ENCODE measurements around the gene PIP4K2A. TPM values are rescaled to one million over a fixed set of nuclear protein-coding genes. Genes with fewer than 3 reads are reported as not detected.

Gene PIP4K2A
- total and polyA plus RNA-seq, 2 of the 8 experiments (the other 6 are each of a cell fraction or from before 2014, with no cell fraction given) = 19.0 to 60.9 TPM

DNA sequence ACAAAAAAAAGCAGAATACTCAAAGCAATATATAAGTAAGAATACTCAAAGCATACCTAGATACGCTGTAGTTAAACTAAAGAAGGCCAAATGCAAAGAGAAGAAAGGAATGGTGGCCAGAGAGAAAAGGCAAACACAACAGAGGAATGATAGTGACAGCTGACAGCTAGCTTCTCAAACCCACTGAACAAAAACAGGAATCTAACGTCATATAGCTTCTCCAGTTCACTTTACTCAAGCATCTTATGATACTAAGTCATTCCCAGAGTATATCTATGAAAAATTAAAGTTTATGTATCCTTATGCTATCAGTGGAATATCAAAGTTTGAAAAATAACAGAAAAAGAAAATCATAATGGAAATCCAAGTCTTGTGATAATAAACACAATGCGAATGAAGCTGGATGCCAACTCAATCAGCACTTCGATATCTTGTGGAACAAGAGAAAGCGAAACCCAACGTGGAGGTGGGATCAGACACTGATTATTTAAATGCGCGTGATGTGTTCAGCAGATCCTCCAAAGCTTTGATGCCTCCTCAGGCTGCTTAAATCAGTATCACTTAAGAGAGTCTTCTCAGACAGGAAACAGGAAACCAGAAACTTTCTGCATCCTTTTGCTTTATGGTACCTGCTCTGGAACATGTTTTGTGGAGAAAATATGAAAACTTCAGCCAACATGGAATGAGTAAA lies 102.8 kb downstream of the PIP4K2A start:
- WGBS, 2 experiments (ENCODE audit: extremely low coverage in 1 of 2, insufficient coverage in 1 of 2, insufficient read length in 1 of 2, insufficient replicate concordance in 2 of 2, low coverage in 1 of 2, low lambda C conversion rate in 2 of 2, missing lambda C conversion rate in 1 of 2) = 94% methylated on average over 8 of the region's 8 CpGs; no CpG with 5 or more reads in 1 of the 2 experiments
- CTCF ChIA-PET (ENCODE audit: partially characterized antibody) = interaction anchor here (0.6 to 1.4 kb wide), 5 partner anchors 9 to 865 kb away, joined by 3 to 4 read pairs (median 3); no protein-coding TSS in a partner anchor
- TF ChIP-seq SP1 (IDR thresholded peaks at IDR 0.05; ENCODE audit: low read depth, low read length) (no peak), GABPA (IDR thresholded peaks at IDR 0.05; ENCODE audit: borderline replicate concordance, insufficient read depth, low read length) (no peak), RFX5 (IDR thresholded peaks at IDR 0.05; ENCODE audit: borderline replicate concordance, low read depth, low read length) (no peak), JUN (IDR thresholded peaks at IDR 0.05; ENCODE audit: low read depth, low read length) (no peak), SRF (IDR thresholded peaks at IDR 0.05; ENCODE audit: low read depth, low read length) (no peak), RAD21 (IDR thresholded peaks at IDR 0.05 in 1 of 2, conservative IDR thresholded peaks at IDR 0.05 in 1 of 2; ENCODE audit: low read depth in 2 of 2, low read length in 2 of 2) (no peak), CEBPB (IDR thresholded peaks at IDR 0.05; ENCODE audit: low read depth, low read length) (no peak), EZH2 (IDR thresholded peaks at IDR 0.05; ENCODE audit: low read depth, low read length, severe bottlenecking) (no peak), TBP (IDR thresholded peaks at IDR 0.05; ENCODE audit: low read depth, low read length) (no peak), CTBP2 (IDR thresholded peaks at IDR 0.05; ENCODE audit: borderline replicate concordance, insufficient read depth, insufficient read length, low read length) (no peak)
- TF ChIP-seq, protein P1, sequence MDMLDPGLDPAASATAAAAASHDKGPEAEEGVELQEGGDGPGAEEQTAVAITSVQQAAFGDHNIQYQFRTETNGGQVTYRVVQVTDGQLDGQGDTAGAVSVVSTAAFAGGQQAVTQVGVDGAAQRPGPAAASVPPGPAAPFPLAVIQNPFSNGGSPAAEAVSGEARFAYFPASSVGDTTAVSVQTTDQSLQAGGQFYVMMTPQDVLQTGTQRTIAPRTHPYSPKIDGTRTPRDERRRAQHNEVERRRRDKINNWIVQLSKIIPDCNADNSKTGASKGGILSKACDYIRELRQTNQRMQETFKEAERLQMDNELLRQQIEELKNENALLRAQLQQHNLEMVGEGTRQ (IDR thresholded peaks at IDR 0.05; ENCODE audit: low read length) = no peak

More for the DNA sequence above, 102.8 kb downstream of the PIP4K2A start:
- Histone ChIP-seq H4K20me1 (replicated peaks in 1 of 2; ENCODE audit: control insufficient read depth in 1 of 2, insufficient read depth in 2 of 2, low read length in 2 of 2) (peaks cover 0 to 5% of the 10 kb centered on the region in 2 experiments), H3K4me1 (replicated peaks in 1 of 4; ENCODE audit: control insufficient read depth in 3 of 4, insufficient read depth in 4 of 4, low read length in 3 of 4) (peaks cover 4 to 23% (median 14%) of the 10 kb centered on the region in 4 experiments), H3K23ac (ENCODE audit: insufficient read length) (no peak overlapping the region), H3K4me2 (ENCODE audit: insufficient read depth in 1 of 2, low read depth in 2 of 2, low read length in 2 of 2) (no peak overlapping the region), H3K23me2 (ENCODE audit: low read depth, low read length) (no peaks in the 10 kb centered on the region), H4K8ac (ENCODE audit: extremely low read depth, insufficient read depth, low read length) (no peak overlapping the region), H3K79me2 (ENCODE audit: control insufficient read depth in 1 of 2, insufficient read depth in 2 of 2, low read length in 2 of 2) (peaks cover 0 to 61% of the 10 kb centered on the region in 2 experiments; a peak in 2 of 4 replicates), H2AFZ (ENCODE audit: low read length) (no peak overlapping the region), H2BK12ac (ENCODE audit: low read depth, low read length) (no peak overlapping the region), H3K9ac (replicated peaks in 1 of 4; ENCODE audit: extremely low read depth in 1 of 4, low read depth in 3 of 4, low read length in 3 of 4) (no peak overlapping the region), H3K27ac (ENCODE audit: low read depth, low read length) (no peak overlapping the region), H2BK5ac (ENCODE audit: low read depth, low read length) (no peak overlapping the region), H4K5ac (ENCODE audit: insufficient read length, low read depth, low read length) (no peak overlapping the region), H3K27me3 (replicated peaks in 1 of 4; ENCODE audit: control insufficient read depth in 3 of 4, extremely low read depth in 1 of 4, insufficient read depth in 3 of 4, low read length in 3 of 4) (no peaks in the 10 kb centered on the region), H4K91ac (replicated peaks; ENCODE audit: insufficient read length, low read length) (no peak overlapping the region), H3K18ac (ENCODE audit: extremely low read depth, low read length) (no peak overlapping the region), H3K4me3 (ENCODE audit: extremely low read depth in 1 of 4, insufficient read depth in 2 of 4, low read depth in 3 of 4, low read length in 4 of 4) (no peak overlapping the region), H2BK120ac (replicated peaks; ENCODE audit: low read depth, low read length) (no peak overlapping the region), H2BK15ac (ENCODE audit: low read length) (no peak overlapping the region), H3K14ac (ENCODE audit: insufficient read length) (no peak overlapping the region), H3K56ac (replicated peaks; ENCODE audit: insufficient read length, low read depth, low read length) (no peak overlapping the region), H3K4ac (replicated peaks; ENCODE audit: insufficient read length, low read depth, low read length) (no peak overlapping the region), H3K36me3 (ENCODE audit: control insufficient read depth in 2 of 4, insufficient read depth in 4 of 4, low read length in 3 of 4) (peaks cover 0 to 4% (median 2%) of the 10 kb centered on the region in 4 experiments; a peak in 1 of 8 replicates), H3K79me1 (ENCODE audit: low read depth, low read length) (peaks cover 3% of the 10 kb centered on the region; the same call in 1 of the 2 replicates), H2AK5ac (ENCODE audit: low read depth, low read length) (no peak overlapping the region), H3K9me3 (ENCODE audit: insufficient read depth in 2 of 2, low read depth in 1 of 2, low read length in 1 of 2) (no peaks in the 10 kb centered on the region), H2BK20ac (ENCODE audit: low read length) (no peak overlapping the region)
- no peak for DNase-seq (ENCODE audit: low read depth in 1 of 2, low spot score in 2 of 2)
- POLR2A ChIA-PET (ENCODE audit: partially characterized antibody) = interaction anchor here (0.6 to 1.1 kb wide), 2 partner anchors 10 to 152 kb away, joined by 3 read pairs; no protein-coding TSS in a partner anchor
- FAIRE-seq = no peak

Data from H1 (cell line).